Lung (tissue), 12 donors: ENCODE measurements around the gene B3GNT9. TPM values are rescaled to one million over a fixed set of nuclear protein-coding genes. Genes with fewer than 3 reads are reported as not detected.

ENCODE experiments used
- ATAC-seq: fragments of 200-7000 bp; cut with Tn5 transposase; one replicate; pipeline ENCODE4 v1.9.1; 2020; ENCODE audit warnings: moderate number of reproducible peaks; ENCODE audit not compliant: insufficient read depth, low FRiP score
- DNase-seq, 3 donors: peaks; one replicate each; pipeline ENCODE4 v3.0.0-alpha.2; 2013 to 2017
- H3K27ac ChIP-seq, 2 donors: one replicate each; pipeline ENCODE4 v1.5.1; 2013; ENCODE audit warnings: mild to moderate bottlenecking in 2 of 2, moderate library complexity in 2 of 2, control low read depth in 1 of 2, inconsistent platforms in 1 of 2, low read depth in 1 of 2, low read length in 1 of 2
- H3K27me3 ChIP-seq, 3 donors: one replicate each; pipeline ENCODE4 v1.5.1; 2013; ENCODE audit warnings: low read length in 2 of 3; ENCODE audit not compliant: control insufficient read depth in 3 of 3, insufficient read depth in 3 of 3
- H3K36me3 ChIP-seq, 4 donors: one replicate each; pipeline ENCODE4 v1.5.1; 2013; ENCODE audit warnings: low read length in 4 of 4, mild to moderate bottlenecking in 1 of 4, moderate library complexity in 1 of 4; ENCODE audit not compliant: control insufficient read depth in 4 of 4, insufficient read depth in 4 of 4
- H3K4me1 ChIP-seq, 5 donors: one replicate each; pipeline ENCODE4 v1.5.1; 2013; ENCODE audit warnings: low read length in 5 of 5, mild to moderate bottlenecking in 2 of 5, moderate library complexity in 1 of 5; ENCODE audit not compliant: control insufficient read depth in 5 of 5, insufficient read depth in 5 of 5
- H3K4me3 ChIP-seq: one replicate; pipeline ENCODE4 v1.5.1; 2013; ENCODE audit warnings: mild to moderate bottlenecking, control low read depth, moderate library complexity
- H3K9ac ChIP-seq, 2 donors: one replicate each; pipeline ENCODE4 v1.5.1; 2013; ENCODE audit warnings: low read length in 2 of 2, control low read depth in 1 of 2; ENCODE audit not compliant: insufficient read depth in 1 of 2
- H3K9me3 ChIP-seq, 4 donors: one replicate each; pipeline ENCODE4 v1.5.1; 2013; ENCODE audit warnings: low read length in 3 of 4, mild to moderate bottlenecking in 1 of 4, moderate library complexity in 1 of 4; ENCODE audit not compliant: control insufficient read depth in 4 of 4, insufficient read depth in 3 of 4
- CTCF ChIP-seq: IDR thresholded peaks from 2 replicates; pipeline ENCODE4 v1.5.1; 2012; ENCODE audit warnings: mild to moderate bottlenecking; ENCODE audit errors: control extremely low read depth, extremely low read depth
- WGBS, 2 donors: extraction: QIAGEN DNeasy Blood & Tissue Kit; methylation state at CpG; one replicate each; pipeline ENCODE4 v1.1.7; 2013; 5-methylcytosine and 5-hydroxymethylcytosine counted together
- polyA plus RNA-seq, 2 donors: library from polyadenylated mRNA; stranded (reverse); fragments of 200-250 nt; gene quantifications; one replicate each; pipeline ENCODE4 v1.2.1, GENCODE V29; 2013
- total RNA-seq, 2 donors: library from RNA; depleted of rRNA in 1 of 2; stranded (reverse); fragments of >200 nt in 1 of 2; gene quantifications; one replicate each; pipeline ENCODE4 v1.2.1, GENCODE V29; 2014 to 2021
- donor health status: control.
- donor health status: control.
- donor health status: Bipolar disorder and iron deficiency.
- donor health status: healthy.
- donor health status: DM: yes; HTN: yes; CAD: no.

B3GNT9 gene
- total and polyA plus RNA-seq, 4 donors: 8.4 to 22.9 (median 14.5) TPM

GRCh38 chr16:67142342-67142741, 8.5 kb downstream of the B3GNT9 start:
- TF ChIP-seq CTCF: no peak
- H3K4me1 ChIP-seq: no peaks in the 10 kb centered on the region
- H3K9me3 ChIP-seq: peaks cover 0 to 2% (median 0%) of the 10 kb centered on the region in 4 donors
- H3K36me3 ChIP-seq: peaks cover 19 to 75% (median 59%) of the 10 kb centered on the region in 4 donors
- 96 to 98% methylated on average over 9 of the region's 9 CpGs for WGBS, 2 donors
- no peak overlapping the region for H3K27ac ChIP-seq
- H3K9ac ChIP-seq: no peak overlapping the region
- H3K4me3 ChIP-seq: no peak overlapping the region
- no peak for ATAC-seq
- no peaks in the 10 kb centered on the region for H3K27me3 ChIP-seq
- DNase-seq: no peak

- no peak for DNase-seq
- peaks cover 19 to 66% (median 56%) of the 10 kb centered on the region in 4 donors for H3K36me3 ChIP-seq
- H3K9me3 ChIP-seq: peaks cover 0 to 2% (median 0%) of the 10 kb centered on the region in 4 donors
- H3K27me3 ChIP-seq: no peaks in the 10 kb centered on the region
- 98% methylated on average over 13 of the region's 13 CpGs for WGBS, 2 donors
- ATAC-seq: no peak
- TF ChIP-seq CTCF: no peak
- H3K27ac ChIP-seq: no peak overlapping the region
- no peak overlapping the region for H3K9ac ChIP-seq
- no peak overlapping the region for H3K4me3 ChIP-seq
- no peaks in the 10 kb centered on the region for H3K4me1 ChIP-seq
These were observed 9.4 kb downstream of the B3GNT9 start for GRCh38 chr16:67141391-67141790.

GRCh38 chr16:67137605-67138004, 13.2 kb downstream of the B3GNT9 start:
- H3K27me3 ChIP-seq: no peaks in the 10 kb centered on the region

More at GRCh38 chr16:67137605-67138004, 13.2 kb downstream of the B3GNT9 start:
- Histone ChIP-seq H3K27ac (no peak overlapping the region), H3K9ac (no peak overlapping the region), H3K4me3 (no peak overlapping the region), H3K9me3 (peaks cover 0 to 2% (median 0%) of the 10 kb centered on the region in 4 donors), H3K36me3 (peaks cover 25 to 56% (median 49%) of the 10 kb centered on the region in 4 donors), H3K4me1 (no peaks in the 10 kb centered on the region)
- 48 to 51% methylated on average over 3 of the region's 3 CpGs for WGBS, 2 donors
- TF ChIP-seq CTCF: no peak
- ATAC-seq (no peak), DNase-seq (no peak)
